Right atrium auricular region (tissue), 2 donors: ENCODE measurements around the gene C10orf71. TPM values are rescaled to one million over a fixed set of nuclear protein-coding genes. Genes with fewer than 3 reads are reported as not detected.

Source experiments
- DNase-seq: peaks from one replicate; pipeline ENCODE4 v3.0.0-alpha.2; 2019; ENCODE audit warnings: low spot score
- H3K27ac ChIP-seq, 2 donors: fragments of 200-600 bp; sonication (generic); 1 replicate in 1 of 2; 2 replicates in 1 of 2; pipeline ENCODE4 v1.5.1; 2016 to 2019
- H3K27me3 ChIP-seq, 2 donors: fragments of 200-600 bp; sonication (generic); one replicate each; pipeline versions ENCODE4 v1.5.1 to v1.6.0; 2017 to 2019
- H3K36me3 ChIP-seq: fragments of 200-600 bp; sonication (generic); one replicate; pipeline ENCODE4 v1.5.1; 2016
- H3K4me1 ChIP-seq, 2 donors: fragments of 200-600 bp; sonication (generic); one replicate each; pipeline versions ENCODE4 v1.5.1 to v1.6.0; 2017 to 2019
- H3K4me3 ChIP-seq, 2 donors: fragments of 200-600 bp; sonication (generic); 1 replicate in 1 of 2; 2 replicates in 1 of 2; pipeline ENCODE4 v1.5.1; 2017 to 2019; ENCODE audit warnings: mild to moderate bottlenecking in 1 of 2, moderate library complexity in 1 of 2
- H3K9me3 ChIP-seq, 2 donors: fragments of 200-600 bp; sonication (generic); one replicate each; pipeline ENCODE4 v1.5.1; 2019
- CTCF ChIP-seq, 2 donors: fragments of 200-600 bp; sonication (generic); IDR thresholded peaks; one replicate each; pipeline ENCODE4 v1.5.1; 2019; ENCODE audit warnings: antibody characterized with exemption in 2 of 2
- total RNA-seq, 2 donors: library from RNA; depleted of rRNA; stranded (reverse); fragments of >200 nt; gene quantifications; one replicate each; pipeline ENCODE4 v1.1.0, GENCODE V29; 2016

Gene C10orf71
- total RNA-seq, 2 donors from 2014 or later: 34.9 to 48.2 TPM

GRCh38 chr10:49293208-49293603 lies 5.8 kb upstream of the C10orf71 start:
- Histone ChIP-seq H3K4me3 (no peak overlapping the region), H3K9me3 (no peaks in the 10 kb centered on the region), H3K27ac (no peak overlapping the region), H3K27me3 (no peaks in the 10 kb centered on the region), H3K4me1 (peaks cover 0 to 26% of the 10 kb centered on the region in 2 donors), H3K36me3 (no peaks in the 10 kb centered on the region)
- DNase-seq: no peak
- no peak for TF ChIP-seq CTCF (IDR thresholded peaks at IDR 0.05)

- peak overlapping the region in 1 of 2 donors; percentile 37 for H3K27ac ChIP-seq
- no peaks in the 10 kb centered on the region for H3K36me3 ChIP-seq
- no peaks in the 10 kb centered on the region for H3K27me3 ChIP-seq
- no peaks in the 10 kb centered on the region for H3K9me3 ChIP-seq
- no peak for DNase-seq
- TF ChIP-seq CTCF (IDR thresholded peaks at IDR 0.05): no peak
- H3K4me1 ChIP-seq: peaks cover 0 to 40% of the 10 kb centered on the region in 2 donors
- H3K4me3 ChIP-seq: no peak overlapping the region
Measured at GRCh38 chr10:49294731-49295130, 4.2 kb upstream of the C10orf71 start.

GRCh38 chr10:49295297-49295696 lies 3.7 kb upstream of the C10orf71 start:
- H3K4me1 ChIP-seq: peaks cover 0 to 41% of the 10 kb centered on the region in 2 donors
- TF ChIP-seq CTCF (IDR thresholded peaks at IDR 0.05): no peak
- DNase-seq: no peak
- no peaks in the 10 kb centered on the region for H3K27me3 ChIP-seq
- H3K9me3 ChIP-seq: no peaks in the 10 kb centered on the region
- no peak overlapping the region for H3K4me3 ChIP-seq
- peak overlapping the region in 1 of 2 donors; percentile 37 for H3K27ac ChIP-seq
- no peaks in the 10 kb centered on the region for H3K36me3 ChIP-seq

- Histone ChIP-seq H3K36me3 (no peaks in the 10 kb centered on the region), H3K4me1 (peaks cover 0 to 50% of the 10 kb centered on the region in 2 donors), H3K27ac (peak overlapping the region; percentile 90 to 96), H3K9me3 (no peaks in the 10 kb centered on the region), H3K4me3 (no peak overlapping the region), H3K27me3 (no peaks in the 10 kb centered on the region)
- no peak for TF ChIP-seq CTCF (IDR thresholded peaks at IDR 0.05)
- no peak for DNase-seq
Measured at GRCh38 chr10:49296382-49296781, 2.6 kb upstream of the C10orf71 start.

GRCh38 chr10:49296836-49297235 lies 2.1 kb upstream of the C10orf71 start:
- no peak overlapping the region for H3K4me3 ChIP-seq
- no peaks in the 10 kb centered on the region for H3K9me3 ChIP-seq
- H3K27me3 ChIP-seq: no peaks in the 10 kb centered on the region
- DNase-seq: no peak
- no peak for TF ChIP-seq CTCF (IDR thresholded peaks at IDR 0.05)
- no peaks in the 10 kb centered on the region for H3K36me3 ChIP-seq
- H3K4me1 ChIP-seq: peaks cover 0 to 55% of the 10 kb centered on the region in 2 donors
- peak overlapping the region; percentile 90 to 96 for H3K27ac ChIP-seq
